H9 (cell line): ENCODE measurements around the gene COX8C. TPM values are rescaled to one million over a fixed set of nuclear protein-coding genes. Genes with fewer than 3 reads are reported as not detected.

Source experiments
- DNase-seq: peaks from one replicate; pipeline ENCODE4 v3.0.0-alpha.2; 2017
- H2AFZ ChIP-seq: one replicate; pipeline ENCODE4 v1.6.1; 2013; ENCODE audit warnings: mild to moderate bottlenecking, low read length, control low read depth, moderate library complexity
- H2AK5ac ChIP-seq: 2 replicates; pipeline ENCODE4 v1.6.1; 2013; ENCODE audit warnings: low read length, control low read depth, mixed read lengths; ENCODE audit not compliant: insufficient read length
- H2BK120ac ChIP-seq: one replicate; pipeline ENCODE4 v1.6.1; 2013; ENCODE audit warnings: low read depth, mild to moderate bottlenecking, low read length, control low read depth, inconsistent platforms; ENCODE audit not compliant: poor library complexity, severe bottlenecking
- H2BK12ac ChIP-seq: 2 replicates; pipeline ENCODE4 v1.6.1; 2013; ENCODE audit warnings: low read length, control low read depth, mixed read lengths, low read depth; ENCODE audit not compliant: insufficient read length
- H2BK15ac ChIP-seq: 2 replicates; pipeline ENCODE4 v1.6.1; 2013; ENCODE audit warnings: low read depth, low read length, control low read depth
- H2BK20ac ChIP-seq: one replicate; pipeline ENCODE4 v1.6.1; 2013; ENCODE audit warnings: low read depth, mild to moderate bottlenecking, low read length, control low read depth, inconsistent platforms; ENCODE audit not compliant: poor library complexity, severe bottlenecking
- H2BK5ac ChIP-seq: 2 replicates; pipeline ENCODE4 v1.6.1; 2013; ENCODE audit warnings: low read length, control low read depth, mixed read lengths; ENCODE audit not compliant: insufficient read length
- H3K14ac ChIP-seq: 2 replicates; pipeline ENCODE4 v1.6.1; 2013; ENCODE audit warnings: low read length, control low read depth; ENCODE audit not compliant: insufficient read depth
- H3K18ac ChIP-seq: 2 replicates; pipeline ENCODE4 v1.6.1; 2013; ENCODE audit warnings: low read depth, mild to moderate bottlenecking, mixed read lengths, low read length, control low read depth; ENCODE audit not compliant: insufficient read length
- H3K23ac ChIP-seq: 2 replicates; pipeline ENCODE4 v1.6.1; 2013; ENCODE audit warnings: low read length, control low read depth, mixed read lengths, low read depth; ENCODE audit not compliant: insufficient read length
- H3K23me2 ChIP-seq: 2 replicates; pipeline ENCODE4 v1.6.1; 2013; ENCODE audit warnings: low read depth, mild to moderate bottlenecking, mixed read lengths, low read length, control low read depth; ENCODE audit not compliant: insufficient read length, poor library complexity, severe bottlenecking
- H3K27ac ChIP-seq: 2 replicates; pipeline ENCODE4 v1.5.1; 2013; ENCODE audit warnings: low read length, control low read depth, mixed read lengths, low read depth; ENCODE audit not compliant: insufficient read length
- H3K27me3 ChIP-seq: 2 replicates; pipeline ENCODE4 v1.6.1; 2013; ENCODE audit warnings: low read length, control low read depth, inconsistent platforms; ENCODE audit not compliant: insufficient read depth
- H3K4ac ChIP-seq: 2 replicates; pipeline ENCODE4 v1.6.1; 2013; ENCODE audit warnings: low read depth, mild to moderate bottlenecking, control low read depth, inconsistent platforms, low read length, moderate library complexity
- H3K4me1 ChIP-seq: 2 replicates; pipeline ENCODE4 v1.6.1; 2013; ENCODE audit warnings: low read length, control low read depth, inconsistent platforms; ENCODE audit not compliant: insufficient read depth
- H3K4me2 ChIP-seq: 2 replicates; pipeline ENCODE4 v1.6.1; 2013; ENCODE audit warnings: low read length, control low read depth, mixed read lengths; ENCODE audit not compliant: insufficient read length, insufficient read depth
- H3K56ac ChIP-seq: 2 replicates; pipeline ENCODE4 v1.6.1; 2013; ENCODE audit warnings: low read depth, mild to moderate bottlenecking, mixed read lengths, low read length, control low read depth; ENCODE audit not compliant: insufficient read length
- H3K79me1 ChIP-seq: 2 replicates; pipeline ENCODE4 v1.6.1; 2013; ENCODE audit warnings: low read depth, mild to moderate bottlenecking, moderate library complexity, low read length, control low read depth, inconsistent platforms; ENCODE audit not compliant: insufficient read depth, poor library complexity, severe bottlenecking
- H3K79me2 ChIP-seq: 2 replicates; pipeline ENCODE4 v1.6.1; 2013; ENCODE audit warnings: low read length, control low read depth, inconsistent platforms; ENCODE audit not compliant: insufficient read depth
- H3K9ac ChIP-seq: 2 replicates; pipeline ENCODE4 v1.6.1; 2013; ENCODE audit warnings: low read length, control low read depth, mixed read lengths; ENCODE audit not compliant: insufficient read length; ENCODE audit errors: extremely low read depth
- H3K9me3 ChIP-seq: one replicate; pipeline ENCODE4 v1.6.1; 2013; ENCODE audit warnings: low read depth, low read length, inconsistent platforms; ENCODE audit not compliant: control insufficient read depth
- H3T11ph ChIP-seq: one replicate; pipeline ENCODE4 v1.6.1; 2013; ENCODE audit warnings: mild to moderate bottlenecking, low read length, control low read depth, inconsistent platforms
- H4K20me1 ChIP-seq: one replicate; pipeline ENCODE4 v1.6.1; 2013; ENCODE audit not compliant: control insufficient read depth, insufficient read length, insufficient read depth
- H4K5ac ChIP-seq: 2 replicates; pipeline ENCODE4 v1.6.1; 2013; ENCODE audit warnings: low read depth, mild to moderate bottlenecking, mixed read lengths, low read length, control low read depth; ENCODE audit not compliant: insufficient read length
- H4K8ac ChIP-seq: replicated peaks from 2 replicates; pipeline ENCODE4 v1.6.1; 2013; ENCODE audit warnings: low read length, control low read depth, mixed read lengths, low read depth; ENCODE audit not compliant: insufficient read length
- H4K91ac ChIP-seq: 2 replicates; pipeline ENCODE4 v1.6.1; 2013; ENCODE audit warnings: low read depth, mild to moderate bottlenecking, moderate library complexity, mixed read lengths, low read length, control low read depth; ENCODE audit not compliant: insufficient read length
- H3K27ac Mint-ChIP-seq, 3 experiments: 2 replicates in 2 of 3; 3 replicates in 1 of 3; pipeline ENCODE4 v1.8.0; 2020 to 2021; ENCODE audit warnings: mixed read lengths in 3 of 3, mild to moderate bottlenecking in 1 of 3, moderate library complexity in 1 of 3
- H3K27me3 Mint-ChIP-seq: 2 replicates; pipeline ENCODE4 v1.8.0; 2021; ENCODE audit warnings: low read depth, mild to moderate bottlenecking, moderate library complexity, mixed read lengths
- H3K36me3 Mint-ChIP-seq, 3 experiments: 2 replicates in 2 of 3; 3 replicates in 1 of 3; pipeline ENCODE4 v1.8.0; 2020 to 2021; ENCODE audit warnings: low read depth in 3 of 3, mixed read lengths in 3 of 3; ENCODE audit not compliant: insufficient read depth in 1 of 3
- H3K4me1 Mint-ChIP-seq, 2 experiments: 2 replicates each; pipeline ENCODE4 v1.8.0; 2020; ENCODE audit warnings: mixed read lengths in 2 of 2
- H3K4me3 Mint-ChIP-seq, 2 experiments: 2 replicates in 1 of 2; 3 replicates in 1 of 2; pipeline ENCODE4 v1.8.0; 2020 to 2021; ENCODE audit warnings: mild to moderate bottlenecking in 2 of 2, mixed read lengths in 2 of 2, moderate library complexity in 1 of 2
- H3K9me3 Mint-ChIP-seq, 2 experiments: 2 replicates in 1 of 2; 3 replicates in 1 of 2; pipeline ENCODE4 v1.8.0; 2020; ENCODE audit warnings: mild to moderate bottlenecking in 2 of 2, mixed read lengths in 2 of 2, moderate library complexity in 1 of 2
- WGBS: extraction: QIAGEN DNeasy Blood & Tissue Kit; methylation state at CpG from one replicate; pipeline ENCODE4 v1.1.7; 2013; ENCODE audit warnings: missing lambda C conversion rate, low lambda C conversion rate, mixed read lengths; ENCODE audit not compliant: insufficient read length; ENCODE audit errors: extremely low coverage; 5-methylcytosine and 5-hydroxymethylcytosine counted together
- total RNA-seq: library from RNA; stranded (reverse); gene quantifications from 2 replicates; pipeline ENCODE4 v1.2.1, GENCODE V29; 2021
- TF ChIP-seq, protein P1 (sequence below): fragments of 200-600 bp; sonication (generic); conservative IDR thresholded peaks from 3 replicates; pipeline ENCODE4 v1.8.0; 2021; ENCODE audit warnings: antibody characterized with exemption, mild to moderate bottlenecking

COX8C gene
- total RNA-seq, 1 experiment from 2014 or later, result not detected

DNA sequence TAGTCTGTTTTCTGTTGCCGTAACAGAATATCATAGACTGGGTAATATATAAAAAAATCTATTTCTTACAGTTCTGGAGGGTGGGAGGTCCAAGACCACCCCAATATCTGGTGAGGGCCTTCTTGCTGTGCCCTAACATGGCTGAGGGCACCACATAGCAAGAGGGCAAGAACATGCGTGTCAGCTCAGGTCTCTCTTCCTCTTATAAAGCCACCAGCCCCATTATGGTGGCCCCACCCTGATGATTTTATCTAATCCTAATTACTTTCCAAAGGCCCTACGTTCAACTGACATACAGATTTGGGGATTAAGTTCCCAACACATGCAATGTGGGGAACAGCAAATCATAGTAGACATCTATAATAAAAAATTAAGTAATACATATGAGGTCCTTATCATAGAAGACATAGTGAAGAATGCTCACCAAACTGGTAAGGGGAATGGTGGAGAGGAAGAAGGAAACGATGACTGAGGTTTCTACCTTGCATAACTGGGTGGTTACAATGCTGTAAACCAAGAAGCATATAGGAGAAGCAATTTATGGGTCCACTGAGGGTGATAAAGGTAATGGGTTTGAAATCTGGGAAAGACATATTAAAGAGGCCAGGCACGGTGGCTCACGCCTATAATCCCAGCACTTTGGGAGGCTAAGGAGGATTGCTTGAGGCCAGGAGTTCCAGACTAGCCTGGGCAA is 41.1 kb upstream of the COX8C start:
- no peak overlapping the region for H3K4me3 Mint-ChIP-seq
- H2BK5ac ChIP-seq, result no peak overlapping the region

More for the DNA sequence above, 41.1 kb upstream of the COX8C start:
- Histone ChIP-seq H3K79me1 (peaks cover 2% of the 10 kb centered on the region), H3K4ac (no peak overlapping the region), H3K27ac (no peak overlapping the region), H2BK15ac (no peak overlapping the region), H3K23me2 (no peaks in the 10 kb centered on the region), H4K20me1 (no peaks in the 10 kb centered on the region), H3K79me2 (no peaks in the 10 kb centered on the region; the same call in 1 of the 2 replicates), H2BK12ac (no peak overlapping the region), H4K5ac (no peak overlapping the region), H3K18ac (no peak overlapping the region), H3K14ac (no peak overlapping the region), H4K91ac (no peak overlapping the region), H2BK120ac (no peak overlapping the region), H3K27me3 (no peaks in the 10 kb centered on the region), H3K56ac (no peak overlapping the region), H4K8ac (no peak overlapping the region), H2AK5ac (no peak overlapping the region), H3K23ac (no peak overlapping the region), H3K4me1 (peaks cover 4% of the 10 kb centered on the region; the same call in 1 of the 2 replicates), H3T11ph (no peak overlapping the region), H2AFZ (no peak overlapping the region), H3K9ac (no peak overlapping the region), H3K4me2 (no peak overlapping the region), H3K9me3 (no peaks in the 10 kb centered on the region), H2BK20ac (no peak overlapping the region)
- no peak for DNase-seq
- H3K27me3 Mint-ChIP-seq, result no peaks in the 10 kb centered on the region
- TF ChIP-seq, protein P1, sequence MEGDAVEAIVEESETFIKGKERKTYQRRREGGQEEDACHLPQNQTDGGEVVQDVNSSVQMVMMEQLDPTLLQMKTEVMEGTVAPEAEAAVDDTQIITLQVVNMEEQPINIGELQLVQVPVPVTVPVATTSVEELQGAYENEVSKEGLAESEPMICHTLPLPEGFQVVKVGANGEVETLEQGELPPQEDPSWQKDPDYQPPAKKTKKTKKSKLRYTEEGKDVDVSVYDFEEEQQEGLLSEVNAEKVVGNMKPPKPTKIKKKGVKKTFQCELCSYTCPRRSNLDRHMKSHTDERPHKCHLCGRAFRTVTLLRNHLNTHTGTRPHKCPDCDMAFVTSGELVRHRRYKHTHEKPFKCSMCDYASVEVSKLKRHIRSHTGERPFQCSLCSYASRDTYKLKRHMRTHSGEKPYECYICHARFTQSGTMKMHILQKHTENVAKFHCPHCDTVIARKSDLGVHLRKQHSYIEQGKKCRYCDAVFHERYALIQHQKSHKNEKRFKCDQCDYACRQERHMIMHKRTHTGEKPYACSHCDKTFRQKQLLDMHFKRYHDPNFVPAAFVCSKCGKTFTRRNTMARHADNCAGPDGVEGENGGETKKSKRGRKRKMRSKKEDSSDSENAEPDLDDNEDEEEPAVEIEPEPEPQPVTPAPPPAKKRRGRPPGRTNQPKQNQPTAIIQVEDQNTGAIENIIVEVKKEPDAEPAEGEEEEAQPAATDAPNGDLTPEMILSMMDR, result no peak
- no peak overlapping the region for H3K27ac Mint-ChIP-seq
- no CpG with 5 or more reads among the region's 6 CpGs for WGBS
- H3K9me3 Mint-ChIP-seq, result no peaks in the 10 kb centered on the region
- H3K36me3 Mint-ChIP-seq, result no peaks in the 10 kb centered on the region; a peak in 1 of 7 replicates
- peaks cover 33 to 40% of the 10 kb centered on the region in 2 experiments for H3K4me1 Mint-ChIP-seq
